ENCODE data around the gene SLC6A6.

Gene SLC6A6

DNA sequence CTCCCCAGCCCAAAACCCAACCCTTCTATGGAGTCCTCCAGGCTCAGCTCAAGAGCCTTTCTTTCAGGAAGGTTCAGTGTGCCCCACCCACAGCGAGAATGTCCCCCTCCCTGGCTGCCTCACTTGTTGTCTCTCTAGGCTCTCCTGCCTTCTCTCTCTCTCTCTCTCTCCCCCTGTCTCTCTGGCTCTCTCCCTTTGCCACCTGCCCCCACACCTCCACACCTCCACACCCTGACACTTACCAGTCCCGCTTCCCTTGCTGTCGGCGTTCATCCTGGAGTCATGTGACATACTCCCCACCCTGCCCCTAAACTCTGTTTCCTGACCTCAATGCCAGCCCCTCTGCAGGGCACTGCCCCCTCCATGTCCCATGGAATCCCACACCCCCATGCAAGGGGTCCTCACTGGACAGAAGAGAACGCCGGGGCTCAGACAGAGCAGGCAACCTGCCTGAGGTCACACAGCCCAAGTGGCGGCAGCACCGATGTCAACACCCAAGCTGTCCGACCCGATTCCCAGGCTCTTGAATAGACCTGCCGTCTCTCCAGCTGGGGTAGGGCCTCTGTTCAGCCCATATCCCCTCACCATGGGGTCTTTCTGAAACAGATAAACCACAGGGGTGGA lies 28.5 kb upstream of the SLC6A6 start:
- no peak for ATAC-seq

DNA sequence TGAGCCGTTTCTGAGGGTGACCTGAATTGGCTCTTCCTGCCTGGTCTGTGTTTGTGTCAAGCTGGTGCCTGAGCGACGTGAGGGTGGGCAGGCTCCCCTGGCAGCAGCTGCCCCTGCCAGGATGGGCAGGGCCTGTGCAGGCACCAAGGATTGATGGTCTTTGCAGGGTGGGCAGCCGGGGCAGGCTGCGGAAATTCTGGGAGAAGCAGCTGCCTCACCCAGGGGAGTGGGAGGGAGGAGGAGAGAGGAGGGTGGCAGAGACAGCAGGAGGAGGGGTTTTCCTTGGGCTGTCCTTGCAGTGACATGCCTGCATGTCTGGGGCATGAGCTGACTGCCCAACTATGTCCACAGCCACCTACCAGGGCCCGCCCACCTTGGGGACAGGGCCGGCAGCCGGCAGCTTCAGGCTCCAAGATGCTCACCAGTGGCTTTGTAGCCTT lies 27.9 kb upstream of the SLC6A6 start:
- no peak for ATAC-seq

DNA sequence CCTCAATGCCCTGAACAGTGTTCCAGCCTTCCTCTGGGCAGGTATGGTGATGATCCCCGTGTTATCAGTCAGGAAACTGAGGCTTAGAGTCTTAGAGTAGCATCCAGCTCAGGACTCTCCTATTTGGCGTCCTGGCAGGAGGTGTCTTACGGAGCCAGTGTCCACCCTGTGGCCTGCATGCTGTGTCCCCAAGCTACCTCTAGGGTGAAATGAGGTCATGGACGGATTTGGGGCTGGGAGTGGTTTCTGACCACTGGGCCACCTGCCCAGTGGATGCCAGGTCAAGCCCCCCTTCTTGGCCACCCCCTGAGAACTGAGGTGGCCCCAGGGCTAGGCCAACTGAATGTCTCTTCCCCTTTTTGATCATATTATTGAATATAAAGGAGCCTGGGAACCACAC lies 27.2 kb upstream of the SLC6A6 start:
- no peak for ATAC-seq

DNA sequence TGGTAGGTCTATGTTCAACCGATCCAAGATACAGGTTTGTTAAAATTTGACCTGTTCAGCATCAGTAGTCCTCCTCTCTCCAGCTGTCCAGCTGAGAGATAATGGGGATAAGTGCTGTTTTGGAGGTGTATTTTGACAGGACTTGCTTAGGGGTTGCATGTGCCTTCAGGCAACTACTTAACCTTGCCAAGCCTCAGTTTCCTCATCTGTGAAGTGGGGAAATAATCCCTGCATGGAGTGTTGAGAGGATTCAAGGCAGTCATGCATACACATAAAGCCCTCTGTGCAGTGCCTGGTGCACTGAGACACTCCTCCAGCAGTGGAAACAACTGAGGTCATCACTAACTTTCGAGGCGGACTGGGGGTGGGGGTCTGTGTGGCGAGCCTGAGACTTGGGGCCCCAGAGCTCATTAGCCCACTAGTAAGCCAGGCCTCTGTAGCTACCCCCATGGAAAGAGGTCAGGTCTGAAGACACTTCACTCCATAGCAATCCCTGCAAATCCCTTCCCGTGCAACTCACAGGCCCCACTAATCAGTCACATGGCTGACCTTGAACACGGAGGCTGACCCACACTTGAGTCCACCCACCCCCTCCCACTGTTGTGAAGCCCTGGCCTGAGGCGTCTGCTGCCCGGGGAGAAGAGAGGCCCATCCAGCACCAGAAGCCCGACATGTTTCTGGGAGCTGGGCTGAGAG lies 25.9 kb upstream of the SLC6A6 start:
- no peak for ATAC-seq

DNA sequence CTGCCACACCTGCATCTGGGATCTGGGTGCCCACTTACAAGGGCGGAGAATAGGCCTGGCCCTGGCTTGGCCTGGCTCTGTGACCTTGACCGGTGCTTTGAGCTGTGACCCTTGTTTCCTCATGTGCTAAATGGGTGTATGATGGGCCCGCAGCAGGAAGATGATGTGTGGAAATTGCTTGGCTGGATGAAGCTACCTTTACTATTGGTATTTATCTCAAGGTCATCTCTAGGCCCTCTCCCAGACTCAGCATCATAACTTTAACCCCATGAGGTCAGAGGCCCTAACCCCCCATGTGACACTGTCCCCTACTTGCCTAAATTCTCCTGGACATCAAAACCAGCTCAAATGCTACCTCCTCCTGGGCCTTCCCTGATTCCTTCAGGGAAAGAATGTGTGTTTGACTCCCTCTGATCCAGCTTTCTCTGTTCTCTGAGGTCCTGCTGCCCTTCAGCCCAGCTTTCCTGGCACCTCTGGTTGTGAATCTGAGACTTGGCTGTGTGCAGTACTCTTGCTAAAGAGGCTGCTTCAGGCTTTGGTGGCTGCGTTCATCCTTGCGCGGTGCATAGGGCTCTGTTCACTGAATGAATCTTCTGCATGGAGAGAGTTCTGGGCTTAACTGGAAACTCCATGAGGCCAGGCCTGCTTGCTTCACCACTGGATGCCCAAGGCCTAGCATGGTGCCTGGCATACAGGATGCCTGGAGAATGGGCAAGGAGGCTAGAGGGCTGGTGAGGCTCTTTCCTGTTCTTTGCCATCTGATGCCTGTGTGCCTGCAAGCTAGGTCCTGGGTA lies 25.2 kb upstream of the SLC6A6 start:
- no peak for ATAC-seq

DNA sequence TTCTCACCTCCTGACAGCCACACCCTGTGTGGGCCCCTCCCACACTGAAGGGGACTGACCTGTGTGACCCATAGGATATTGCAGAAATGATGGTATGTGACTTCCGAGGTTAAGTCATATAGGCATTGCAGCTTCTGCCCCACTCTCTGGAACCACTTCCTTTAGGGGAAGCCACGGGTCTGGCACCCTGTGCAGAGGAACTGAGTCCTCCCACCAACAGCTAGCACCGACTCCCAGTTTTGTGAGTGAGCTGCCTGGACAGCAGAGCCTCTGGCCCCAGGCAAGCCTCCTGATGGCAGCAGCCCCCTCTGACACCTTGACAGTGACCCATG lies 24.6 kb upstream of the SLC6A6 start:
- ATAC-seq = peak; percentile 55 to 75

DNA sequence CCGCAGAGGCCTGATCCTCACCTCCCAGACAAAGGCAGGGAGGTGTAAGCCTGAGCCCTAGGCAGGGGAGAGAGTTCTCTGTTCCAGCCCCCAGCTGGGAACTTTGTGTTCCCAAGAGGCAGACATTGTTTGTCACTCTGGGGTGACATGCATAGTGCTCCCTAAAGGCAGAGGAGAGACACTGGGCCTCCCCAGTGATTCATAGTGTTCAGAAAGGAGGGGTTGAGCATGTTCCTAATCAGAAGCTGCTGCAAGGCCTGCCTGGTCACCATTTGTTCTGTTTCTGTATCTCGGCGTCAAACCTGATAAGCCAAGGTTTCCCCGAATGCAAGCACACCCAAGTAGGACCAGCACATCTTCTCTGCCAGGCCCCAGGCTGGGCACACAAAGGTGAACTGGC lies 24.0 kb upstream of the SLC6A6 start:
- no peak for ATAC-seq

DNA sequence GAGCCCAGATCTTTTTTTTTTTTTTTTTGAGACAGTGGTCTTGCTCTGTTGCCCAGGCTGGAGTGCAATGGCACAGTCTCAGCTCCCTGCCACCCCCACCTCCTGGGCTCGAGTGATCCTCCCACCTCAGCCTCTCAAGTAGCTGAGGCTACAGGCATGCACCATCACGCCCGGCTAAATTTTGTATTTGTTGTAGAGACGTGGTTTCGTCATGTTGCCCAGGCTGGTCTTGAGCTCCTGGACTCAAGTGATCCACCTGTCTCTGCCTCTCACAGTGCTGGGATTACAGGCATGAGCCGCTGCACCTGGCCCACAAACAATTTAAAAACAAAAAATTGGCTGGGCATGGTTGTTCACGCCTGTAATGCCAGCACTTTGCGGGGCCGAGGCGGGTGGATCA lies 22.6 kb upstream of the SLC6A6 start:
- ATAC-seq = no peak

DNA sequence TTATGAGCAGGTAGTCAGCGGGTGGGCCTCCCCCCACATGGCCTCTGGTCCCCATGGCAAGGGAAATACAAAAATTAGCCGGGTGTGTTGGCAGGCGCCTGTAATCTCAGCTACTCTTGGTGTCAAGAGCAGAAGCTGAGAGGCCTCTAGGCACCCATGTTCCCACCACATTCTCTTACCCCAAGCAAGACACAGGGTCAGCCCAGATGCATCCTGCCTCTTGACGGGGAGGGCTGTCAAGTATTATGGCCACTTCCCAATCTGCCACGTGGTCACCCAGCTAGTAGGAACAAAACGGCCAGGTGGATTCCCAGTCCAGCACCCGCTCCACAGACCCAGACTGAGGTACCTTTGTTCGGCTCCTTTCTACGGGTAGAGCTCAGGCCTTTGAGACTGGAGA lies 16.2 kb upstream of the SLC6A6 start:
- no peak for ATAC-seq

DNA sequence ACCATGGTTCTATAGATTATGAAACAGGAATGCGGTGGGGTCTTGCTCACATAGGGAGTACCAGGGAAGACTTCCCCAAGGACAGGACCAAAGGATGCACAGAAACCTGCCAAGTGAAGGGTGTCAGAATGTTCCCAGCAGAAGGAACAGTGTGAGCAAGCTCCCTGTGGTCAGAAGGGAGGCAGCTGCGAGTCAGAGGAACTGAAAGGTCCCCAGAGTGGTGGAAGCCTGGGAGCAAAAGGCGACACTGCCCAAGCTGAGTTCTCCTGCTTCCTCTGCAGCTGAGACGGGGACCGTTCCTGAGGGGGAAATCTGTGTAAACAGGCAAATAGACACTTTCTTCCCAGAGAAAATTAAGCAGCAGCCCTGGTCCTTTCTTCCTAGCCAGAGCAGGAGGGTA lies 14.2 kb upstream of the SLC6A6 start:
- ATAC-seq = no peak

DNA sequence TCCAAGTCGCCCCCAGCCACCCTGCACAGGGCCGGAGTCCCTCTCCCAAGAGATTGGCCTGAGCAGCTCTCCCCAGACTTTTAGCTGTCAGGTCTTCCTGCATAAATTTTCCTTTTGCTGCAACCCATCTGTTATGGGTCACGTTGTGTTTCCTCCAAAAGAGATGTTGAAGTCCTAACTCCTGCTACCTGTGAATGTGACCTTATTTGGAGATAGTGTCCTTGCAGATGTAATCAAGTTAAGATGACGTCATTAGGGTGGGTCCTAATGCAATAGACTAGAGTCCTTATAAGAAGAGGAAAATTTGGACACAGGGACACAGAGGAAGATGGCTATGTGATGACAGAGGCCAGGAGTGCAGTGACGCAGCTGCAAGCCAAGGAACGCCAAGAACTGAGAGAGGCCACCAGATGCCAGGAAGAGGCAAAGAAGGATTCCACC lies 13.2 kb upstream of the SLC6A6 start:
- no peak for ATAC-seq

DNA sequence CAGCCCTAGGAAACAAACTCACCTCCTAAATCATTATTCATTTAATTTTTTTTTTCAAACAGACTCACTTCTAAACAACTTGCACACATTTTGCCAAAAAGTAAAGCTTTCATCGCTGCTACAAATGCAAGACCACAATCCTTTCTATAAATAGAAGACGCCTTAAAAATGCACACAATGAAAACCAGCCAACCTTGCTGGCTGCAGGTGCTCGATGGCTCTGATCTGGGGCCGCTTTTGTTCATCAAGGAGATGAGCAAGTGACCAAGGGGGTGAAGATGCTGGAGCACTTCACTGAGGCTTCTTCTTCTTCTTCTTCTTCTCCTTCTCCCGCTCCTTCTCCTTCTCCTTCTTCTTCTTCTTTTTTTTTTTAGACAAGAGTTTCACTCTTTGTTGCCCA lies 12.7 kb upstream of the SLC6A6 start:
- no peak for ATAC-seq

DNA sequence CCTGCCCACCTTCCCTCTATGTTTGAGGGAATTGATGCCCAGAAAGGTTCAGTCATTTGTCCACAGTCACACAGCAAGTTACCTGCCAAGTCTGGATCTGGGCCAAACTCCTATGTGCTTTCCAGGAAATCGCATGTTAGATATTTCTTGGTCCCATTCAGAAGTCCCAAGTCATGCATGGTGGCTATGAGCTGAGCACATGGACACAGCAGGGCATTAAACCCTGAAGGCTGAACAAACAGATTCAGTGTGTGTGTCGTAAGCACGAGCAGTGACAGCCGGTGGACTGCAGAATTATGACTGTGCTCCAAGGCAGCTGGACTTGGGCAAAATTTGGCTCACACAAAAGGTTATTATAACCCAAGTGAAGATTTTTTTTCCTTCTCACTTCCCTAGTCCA lies 11.4 kb upstream of the SLC6A6 start:
- ATAC-seq = no peak

DNA sequence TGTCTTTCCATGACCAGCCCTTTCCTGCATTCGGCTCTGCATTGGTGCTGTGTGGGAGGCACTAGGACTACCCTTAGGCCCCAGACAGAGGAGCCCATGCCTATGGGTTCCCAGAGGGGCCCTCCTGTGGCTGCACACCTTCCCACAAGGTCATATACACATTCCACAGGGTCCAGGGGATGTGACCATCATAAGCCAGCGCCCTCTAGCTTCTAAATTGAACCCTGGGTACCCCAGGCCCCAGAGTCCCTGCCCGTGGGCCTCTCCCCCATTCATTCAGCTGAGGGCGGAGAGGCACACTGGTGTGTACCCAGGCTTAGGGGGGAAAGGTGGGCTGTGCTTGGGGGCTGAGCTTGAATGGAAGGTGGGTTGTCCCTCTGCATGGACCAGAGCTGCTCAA lies 10.2 kb upstream of the SLC6A6 start:
- no peak for ATAC-seq

DNA sequence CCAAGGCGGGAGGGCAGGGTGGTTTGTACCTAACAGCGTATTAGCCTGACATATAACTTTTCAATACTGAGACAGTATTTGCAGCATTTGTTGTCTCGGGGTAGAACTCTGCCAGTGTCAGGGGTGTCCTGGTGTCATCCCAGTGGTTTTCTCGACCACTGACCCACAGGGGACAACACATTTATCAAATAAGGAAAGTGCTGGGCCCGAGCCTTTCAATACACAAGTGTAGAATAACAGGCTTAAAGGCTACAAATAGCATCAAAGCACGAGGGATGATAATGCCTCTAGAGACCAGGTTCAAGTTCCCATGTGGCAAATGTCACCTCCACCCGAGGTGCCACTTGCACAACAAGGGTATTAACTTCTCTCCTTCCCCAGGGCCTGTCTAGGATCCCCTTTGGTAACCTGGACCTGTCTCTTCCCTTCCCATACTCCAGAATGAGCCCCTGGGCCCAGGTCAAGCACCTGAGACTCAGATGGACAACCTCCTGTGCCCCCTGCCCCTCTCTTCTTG lies 9.5 kb upstream of the SLC6A6 start:
- ATAC-seq = no peak

DNA sequence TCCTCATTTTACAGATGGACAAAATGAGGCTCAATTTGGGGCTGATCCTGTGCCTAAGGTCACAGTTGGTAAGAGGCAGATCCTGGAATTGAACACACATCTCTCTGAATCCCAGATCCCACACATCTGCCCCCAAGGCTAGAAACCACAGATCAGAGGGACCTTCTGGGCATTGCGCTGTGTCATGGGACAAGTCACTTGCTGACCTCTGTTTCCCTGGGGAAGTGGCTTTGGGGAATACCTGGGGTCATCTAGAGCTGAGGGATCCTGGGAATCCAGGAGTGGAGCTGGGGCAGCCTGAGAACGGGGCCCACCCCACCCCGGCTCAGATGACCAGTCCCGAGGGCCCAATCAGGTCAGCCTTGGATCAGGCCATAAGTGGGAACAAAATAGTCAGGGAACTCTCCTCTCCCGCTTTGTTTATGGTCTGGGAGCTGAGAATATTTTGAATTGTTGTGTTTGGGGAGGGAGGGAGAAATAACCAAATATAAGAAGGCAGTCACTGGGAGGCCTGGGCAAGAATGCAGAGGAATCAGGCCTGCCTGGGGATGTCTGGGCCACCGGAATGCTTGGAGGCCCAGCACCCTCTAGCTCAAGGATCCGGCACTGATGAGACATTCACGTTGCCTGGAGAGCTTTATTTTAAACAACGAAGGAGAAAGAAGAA lies 8.8 kb upstream of the SLC6A6 start:
- no peak for ATAC-seq

DNA sequence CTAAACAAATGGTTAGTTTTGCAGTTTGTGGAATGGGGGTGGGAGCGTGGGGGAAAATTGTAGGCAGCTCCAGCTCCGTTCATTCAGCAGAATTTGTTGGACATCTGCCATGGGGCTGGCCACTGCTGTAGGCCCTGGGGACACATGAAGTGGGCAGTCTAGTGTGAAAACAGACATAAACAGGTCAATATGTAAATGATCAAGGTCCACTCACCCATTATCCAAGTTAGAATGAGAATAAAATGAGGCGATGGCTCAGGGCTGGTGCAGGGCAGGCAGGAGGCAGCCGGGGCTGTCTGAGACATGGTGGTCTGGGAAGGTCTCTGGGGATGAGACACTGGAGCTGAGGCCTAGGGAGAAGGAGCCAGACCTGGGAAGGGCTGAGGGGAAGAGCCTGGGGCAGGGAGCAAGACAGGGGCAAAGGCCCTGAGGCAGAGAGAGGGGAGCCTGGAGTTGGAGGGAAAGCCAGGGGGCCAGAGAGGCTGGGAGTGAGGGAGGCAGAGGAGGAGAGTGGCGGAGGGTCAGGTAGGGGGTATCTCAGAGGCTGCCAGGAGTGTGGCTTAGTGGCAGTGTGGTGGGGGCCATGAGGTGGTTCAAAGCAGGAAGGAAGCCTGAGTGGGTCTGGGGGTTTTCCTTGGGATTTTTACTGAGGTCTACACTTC lies 6.2 kb upstream of the SLC6A6 start:
- ATAC-seq = no peak

DNA sequence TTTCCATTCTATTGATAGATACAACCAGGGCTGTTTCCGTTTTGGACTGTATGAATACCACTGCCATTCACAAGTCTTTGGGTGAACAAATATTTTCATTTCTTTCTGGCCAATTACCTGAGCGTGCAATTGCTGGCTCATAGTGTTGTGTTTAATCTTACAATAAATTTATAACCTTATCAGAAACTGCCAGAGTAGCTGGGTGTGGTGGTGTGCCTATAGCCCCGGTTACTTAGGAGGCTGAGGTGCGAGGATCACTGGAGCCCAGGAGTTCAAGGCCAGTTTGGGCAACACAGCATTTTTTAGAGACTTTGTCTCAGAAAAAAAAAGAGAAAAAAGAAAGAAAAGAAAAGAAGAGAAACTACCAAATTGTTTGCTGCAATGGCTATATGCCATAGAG lies 5.4 kb upstream of the SLC6A6 start:
- ATAC-seq = no peak

DNA sequence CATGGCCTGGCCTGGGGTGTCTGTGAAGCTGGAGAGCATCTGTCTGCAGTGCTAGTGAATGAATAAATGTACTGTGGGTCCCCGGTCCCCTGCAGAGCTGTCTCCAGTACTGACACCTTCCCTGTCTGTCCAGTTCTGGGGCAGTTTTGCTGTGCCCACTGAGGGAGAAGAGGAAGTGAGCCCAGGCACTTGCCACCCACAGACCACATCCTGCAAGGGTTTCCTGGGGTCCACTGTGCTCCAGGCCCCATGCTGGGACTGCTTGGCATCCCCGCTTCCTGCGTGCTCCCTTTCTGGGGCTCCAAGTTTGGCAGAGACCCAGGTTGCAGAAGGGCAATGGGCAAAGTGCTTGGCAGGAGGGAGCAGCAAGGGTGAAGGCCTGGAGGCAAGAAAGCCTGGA lies 4.9 kb upstream of the SLC6A6 start:
- ATAC-seq = no peak

DNA sequence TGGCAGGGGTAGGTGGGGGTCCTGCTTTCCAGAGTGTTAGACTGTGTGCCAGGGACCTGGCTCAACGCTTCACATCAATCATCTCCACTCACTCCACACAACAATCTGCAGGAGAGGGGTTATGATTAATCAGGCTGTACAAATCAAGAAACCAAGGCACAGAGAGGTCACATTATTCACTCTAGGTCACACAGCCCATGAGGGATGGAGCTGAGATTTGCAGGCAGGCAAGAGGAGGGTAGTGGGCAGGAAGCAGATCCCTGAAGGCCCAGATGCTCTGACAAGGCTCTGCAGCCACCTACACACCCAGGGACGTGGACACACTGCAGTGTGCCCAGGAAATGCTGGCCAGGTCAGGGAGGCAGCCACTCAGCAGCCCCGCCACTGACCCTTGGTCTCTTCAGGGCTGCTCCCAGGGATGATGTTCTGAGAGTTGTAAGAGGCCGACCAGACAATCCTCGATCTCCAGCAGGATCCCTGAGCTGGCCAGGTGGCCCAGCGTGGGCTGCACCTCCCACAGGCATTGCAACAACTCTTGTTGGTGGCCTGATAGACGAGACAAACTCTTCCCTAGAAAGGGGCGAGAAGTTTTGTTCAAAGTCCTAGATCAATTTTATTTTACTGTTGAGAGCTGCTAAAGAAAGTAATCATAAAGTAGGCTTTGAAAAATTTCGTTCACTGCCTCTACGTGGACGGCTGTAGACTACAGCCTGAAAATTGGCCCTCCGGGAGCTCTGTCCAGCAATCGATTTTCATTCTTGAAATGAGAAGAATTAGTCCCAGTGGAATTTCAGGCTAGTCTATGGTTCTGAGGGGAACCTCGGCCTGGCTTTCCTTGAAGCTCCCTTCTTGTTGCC lies 4.2 kb upstream of the SLC6A6 start:
- ATAC-seq = no peak

DNA sequence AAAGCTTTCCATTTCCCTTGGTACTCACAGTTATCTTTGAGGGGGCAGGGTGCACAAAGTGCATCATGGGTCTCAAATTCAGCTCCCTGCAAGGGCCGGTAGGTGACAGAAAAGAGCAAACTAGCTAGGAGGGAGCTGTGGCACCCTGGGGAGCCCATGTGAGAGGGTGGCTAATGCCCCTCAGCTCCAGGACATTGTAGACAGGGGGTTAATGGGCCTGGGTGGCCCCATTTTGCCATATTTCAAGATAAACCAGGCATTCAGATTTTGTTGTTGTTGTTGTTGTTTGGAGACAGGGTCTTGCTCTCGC lies 3.7 kb upstream of the SLC6A6 start:
- no peak for ATAC-seq

DNA sequence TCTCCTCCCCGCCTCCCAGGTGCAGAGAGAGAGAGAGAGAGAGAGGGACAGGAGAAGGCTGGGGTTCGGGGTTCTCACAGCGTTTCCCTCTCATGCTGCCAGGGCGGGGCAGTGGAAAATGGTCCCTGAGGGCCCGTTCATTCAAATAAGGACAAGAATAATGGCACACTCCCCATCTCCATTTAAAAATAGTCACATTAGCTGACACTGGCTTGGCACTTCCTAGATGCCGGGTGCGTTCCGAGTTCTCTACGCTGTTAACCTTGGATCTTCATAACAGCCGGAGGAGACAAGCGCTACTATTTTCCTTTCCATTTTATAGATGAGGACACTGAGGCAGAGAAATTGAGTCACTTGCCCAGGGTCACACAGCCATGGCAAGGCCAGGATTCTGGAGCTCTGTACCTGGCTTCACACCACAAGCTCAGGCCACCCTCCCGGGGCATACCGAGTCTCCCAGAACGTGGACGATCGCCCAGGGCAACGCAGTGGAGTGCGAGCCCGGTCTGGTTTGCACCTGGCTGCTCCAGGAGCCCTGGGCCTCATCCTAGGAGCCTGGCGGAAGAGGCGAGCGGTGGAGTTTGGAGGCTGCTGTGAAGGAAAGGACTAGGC lies 608 bp upstream of the SLC6A6 start:
- ATAC-seq = no peak
